Measurements from ENCODE around the gene CBLL1.

Gene CBLL1

GRCh38 chr7:107803009-107803610, 59.2 kb downstream of the CBLL1 start, which contains the start of gene SLC26A3:
TSS of gene SLC26A3 (minus strand) at chr7:107803223. CDS start at chr7:107794509, 8,714 bp downstream.
- in situ Hi-C loops (cut with MboI; ENCODE audit: low sequenced_read_pairs): no loop called here

- in situ Hi-C loops (cut with MboI; ENCODE audit: low sequenced_read_pairs): no loop called here
Observed at GRCh38 chr7:107809179-107809578, 65.2 kb downstream of the CBLL1 start.

DNA sequence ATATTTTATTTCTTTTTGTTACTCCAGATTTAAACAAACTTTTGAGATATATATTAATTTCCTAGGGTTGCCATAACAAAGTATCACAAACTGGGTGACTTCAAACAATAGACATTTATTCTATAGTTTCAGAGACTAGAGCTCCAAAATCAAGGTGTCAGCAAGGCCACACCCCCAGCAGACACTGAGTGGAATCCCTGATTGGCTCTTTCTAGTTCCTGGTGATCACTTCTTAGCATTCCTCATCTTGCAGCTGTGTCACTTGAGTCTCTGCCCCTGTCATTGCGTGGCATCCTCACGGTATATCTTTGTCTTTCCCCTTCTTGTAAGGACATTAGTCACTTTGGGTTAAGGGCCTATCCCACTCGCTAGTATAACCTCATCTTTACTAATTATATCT, 66.7 kb downstream of the CBLL1 start:
- in situ Hi-C loops (cut with MboI; ENCODE audit: low sequenced_read_pairs): no loop called here
